Measurements from ENCODE around the gene FLRT3. TPM values are rescaled to one million over a fixed set of nuclear protein-coding genes. Genes with fewer than 3 reads are reported as not detected.
A peak's percentile ranks its signal among the peaks of the same experiment; 100 is the strongest.

Gene FLRT3
- total RNA-seq, 1 donor from 2014 or later = 17.1 TPM

DNA sequence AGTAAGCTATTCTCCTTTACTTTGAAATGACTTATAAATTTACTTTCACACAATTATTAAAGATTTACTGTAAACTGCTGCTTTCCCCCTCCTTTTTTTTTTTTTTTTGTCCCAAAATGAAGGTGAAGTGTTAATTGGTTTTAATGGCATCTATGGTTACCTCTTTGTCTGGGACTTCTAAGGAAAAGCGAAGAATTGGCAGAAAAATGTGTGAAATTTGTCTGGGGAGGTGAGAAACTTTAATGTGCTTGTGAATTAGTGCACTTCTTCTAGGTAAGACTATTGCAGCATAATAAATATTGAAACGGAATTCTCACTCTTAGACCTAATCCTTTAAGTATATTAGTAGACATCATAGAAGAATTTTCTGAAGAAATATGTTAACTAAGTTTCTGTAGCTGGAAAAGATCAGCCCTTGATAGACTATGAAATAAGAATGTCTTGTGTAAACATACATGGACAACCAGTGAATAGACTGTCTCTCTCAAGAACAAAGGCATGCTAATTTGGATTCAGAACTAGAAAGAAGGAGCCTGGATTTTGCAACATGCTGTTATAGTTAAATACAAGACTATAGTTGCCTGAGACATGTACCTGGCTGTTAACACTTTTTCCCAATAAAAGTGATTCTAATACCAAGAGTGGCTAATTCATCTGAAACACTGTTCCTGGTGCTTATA, 23.9 kb downstream of the FLRT3 start:
- DNase-seq (ENCODE audit: low read depth) = no peak

DNA sequence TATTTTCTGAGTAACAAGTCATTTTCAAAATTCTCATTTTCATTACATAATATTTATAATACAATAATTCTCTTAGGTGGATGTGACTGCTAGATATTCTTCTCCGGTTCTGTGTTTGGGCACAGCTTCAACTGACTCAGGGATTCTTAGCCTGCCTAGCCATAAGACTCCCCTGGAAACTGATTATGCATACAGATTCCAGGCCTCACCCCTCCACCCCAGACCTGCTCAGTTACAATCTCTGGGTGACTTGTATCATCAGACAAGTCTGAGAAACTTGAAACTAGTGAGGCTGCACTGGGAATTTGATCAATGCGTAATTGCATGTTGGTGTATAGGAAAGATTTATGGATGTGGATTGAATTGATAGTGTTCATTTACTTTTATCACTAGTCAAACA, 25.4 kb downstream of the FLRT3 start:
- Histone ChIP-seq H3K36me3 (ENCODE audit: control insufficient read depth, insufficient read depth, low read length) (no peaks in the 10 kb centered on the region), H3K27me3 (ENCODE audit: control insufficient read depth, insufficient read depth, low read length) (no peaks in the 10 kb centered on the region), H3K4me3 (ENCODE audit: low read depth, low read length) (no peak overlapping the region)
- TF ChIP-seq, protein P1, sequence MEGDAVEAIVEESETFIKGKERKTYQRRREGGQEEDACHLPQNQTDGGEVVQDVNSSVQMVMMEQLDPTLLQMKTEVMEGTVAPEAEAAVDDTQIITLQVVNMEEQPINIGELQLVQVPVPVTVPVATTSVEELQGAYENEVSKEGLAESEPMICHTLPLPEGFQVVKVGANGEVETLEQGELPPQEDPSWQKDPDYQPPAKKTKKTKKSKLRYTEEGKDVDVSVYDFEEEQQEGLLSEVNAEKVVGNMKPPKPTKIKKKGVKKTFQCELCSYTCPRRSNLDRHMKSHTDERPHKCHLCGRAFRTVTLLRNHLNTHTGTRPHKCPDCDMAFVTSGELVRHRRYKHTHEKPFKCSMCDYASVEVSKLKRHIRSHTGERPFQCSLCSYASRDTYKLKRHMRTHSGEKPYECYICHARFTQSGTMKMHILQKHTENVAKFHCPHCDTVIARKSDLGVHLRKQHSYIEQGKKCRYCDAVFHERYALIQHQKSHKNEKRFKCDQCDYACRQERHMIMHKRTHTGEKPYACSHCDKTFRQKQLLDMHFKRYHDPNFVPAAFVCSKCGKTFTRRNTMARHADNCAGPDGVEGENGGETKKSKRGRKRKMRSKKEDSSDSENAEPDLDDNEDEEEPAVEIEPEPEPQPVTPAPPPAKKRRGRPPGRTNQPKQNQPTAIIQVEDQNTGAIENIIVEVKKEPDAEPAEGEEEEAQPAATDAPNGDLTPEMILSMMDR (IDR thresholded peaks at IDR 0.05; ENCODE audit: insufficient read depth, low read length, severe bottlenecking) = no peak
- no peak for FAIRE-seq
- no peak for DNase-seq (ENCODE audit: low read depth)

More for the DNA sequence above, 23.9 kb downstream of the FLRT3 start:
- Histone ChIP-seq H3K4me3 (ENCODE audit: low read depth, low read length) (no peak overlapping the region), H3K27me3 (ENCODE audit: control insufficient read depth, insufficient read depth, low read length) (no peaks in the 10 kb centered on the region), H3K36me3 (ENCODE audit: control insufficient read depth, insufficient read depth, low read length) (no peaks in the 10 kb centered on the region)
- TF ChIP-seq, protein P1 (IDR thresholded peaks at IDR 0.05; ENCODE audit: insufficient read depth, low read length, severe bottlenecking) = no peak
- no peak for FAIRE-seq

DNA sequence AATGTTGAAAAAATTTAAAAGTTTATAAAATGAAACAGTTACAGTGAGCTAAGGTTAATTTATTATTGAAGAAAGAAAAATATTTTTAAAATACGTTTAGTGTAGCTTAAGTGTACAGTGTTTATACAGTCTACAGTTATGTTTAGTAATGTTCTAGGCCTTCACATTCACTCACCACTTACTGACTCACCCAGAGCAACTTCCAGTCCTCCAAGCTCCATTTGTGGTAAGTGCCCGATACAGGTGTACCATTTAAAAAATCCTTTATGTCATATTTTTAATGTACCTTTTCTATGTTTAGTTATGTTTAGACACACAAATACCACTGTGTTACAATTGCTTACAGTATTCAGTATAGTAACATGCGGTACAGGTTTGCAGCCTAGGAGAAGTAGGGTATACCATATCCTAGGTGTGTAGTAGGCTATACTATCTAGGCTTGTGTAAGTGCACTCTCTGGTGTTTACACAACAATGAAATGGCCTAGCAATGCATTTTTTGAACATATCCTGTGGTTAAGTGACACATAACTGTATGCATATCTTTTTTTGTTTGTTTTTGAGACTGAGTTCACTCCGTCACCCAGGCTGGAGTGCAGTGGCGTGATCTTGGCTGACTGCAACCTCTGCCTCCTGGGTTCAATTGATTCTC, 26.3 kb downstream of the FLRT3 start:
- DNase-seq (ENCODE audit: low read depth) (peak; percentile 82), FAIRE-seq (no peak)
- Histone ChIP-seq H3K4me3 (ENCODE audit: low read depth, low read length) (no peak overlapping the region), H3K27me3 (ENCODE audit: control insufficient read depth, insufficient read depth, low read length) (no peaks in the 10 kb centered on the region), H3K36me3 (ENCODE audit: control insufficient read depth, insufficient read depth, low read length) (no peaks in the 10 kb centered on the region)
- TF ChIP-seq, protein P1 (IDR thresholded peaks at IDR 0.05; ENCODE audit: insufficient read depth, low read length, severe bottlenecking) = no peak

DNA sequence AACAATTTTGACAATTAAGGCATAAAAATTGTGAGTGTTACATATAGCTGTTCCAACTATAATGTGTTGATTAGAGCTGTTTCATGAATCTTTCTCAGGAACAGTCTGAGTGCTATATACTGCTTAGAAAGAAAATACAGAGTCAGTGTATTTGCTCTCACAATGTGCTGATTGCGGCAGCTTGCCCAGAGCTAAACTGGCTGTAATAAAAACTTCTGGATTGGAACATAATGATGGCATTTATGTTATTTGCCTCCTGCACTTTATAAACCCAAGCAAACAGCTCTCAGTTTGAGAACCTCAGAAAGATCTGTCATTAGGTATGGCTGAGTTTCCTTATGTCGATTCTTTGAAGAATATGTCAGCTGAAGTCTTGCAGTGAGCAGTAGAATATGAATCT, 29.5 kb downstream of the FLRT3 start:
- H3K27me3 ChIP-seq (ENCODE audit: control insufficient read depth, insufficient read depth, low read length) = no peaks in the 10 kb centered on the region
- FAIRE-seq = no peak
- no peak overlapping the region for H3K4me3 ChIP-seq (ENCODE audit: low read depth, low read length)
- no peak for DNase-seq (ENCODE audit: low read depth)
- H3K36me3 ChIP-seq (ENCODE audit: control insufficient read depth, insufficient read depth, low read length) = no peaks in the 10 kb centered on the region
- TF ChIP-seq, protein P1 (IDR thresholded peaks at IDR 0.05; ENCODE audit: insufficient read depth, low read length, severe bottlenecking) = no peak

DNA sequence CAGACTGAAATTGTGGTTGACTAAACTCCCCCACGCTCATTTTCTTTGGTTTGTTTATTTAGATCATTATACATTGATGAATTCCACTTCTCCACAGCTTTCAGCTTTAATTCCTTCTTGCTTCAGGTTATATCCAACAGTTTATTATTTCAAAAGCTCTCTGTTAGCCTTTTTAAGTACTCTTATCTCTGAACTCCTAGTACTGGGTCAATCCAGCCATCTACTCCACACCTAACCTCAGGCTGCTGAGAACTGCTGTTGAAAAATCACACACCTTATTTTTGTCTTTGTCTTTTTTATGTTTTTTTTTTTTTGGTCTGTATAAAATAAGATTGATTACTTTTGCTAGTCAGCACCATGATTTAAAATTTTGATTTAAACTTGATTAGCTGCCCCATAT, 32.9 kb downstream of the FLRT3 start:
- Histone ChIP-seq H3K36me3 (ENCODE audit: control insufficient read depth, insufficient read depth, low read length) (no peaks in the 10 kb centered on the region), H3K27me3 (ENCODE audit: control insufficient read depth, insufficient read depth, low read length) (no peaks in the 10 kb centered on the region), H3K4me3 (ENCODE audit: low read depth, low read length) (no peak overlapping the region)
- TF ChIP-seq, protein P1 (IDR thresholded peaks at IDR 0.05; ENCODE audit: insufficient read depth, low read length, severe bottlenecking) = no peak
- DNase-seq (ENCODE audit: low read depth) (no peak), FAIRE-seq (no peak)
